ENCODE data around the gene KIF2A.

Gene KIF2A

DNA sequence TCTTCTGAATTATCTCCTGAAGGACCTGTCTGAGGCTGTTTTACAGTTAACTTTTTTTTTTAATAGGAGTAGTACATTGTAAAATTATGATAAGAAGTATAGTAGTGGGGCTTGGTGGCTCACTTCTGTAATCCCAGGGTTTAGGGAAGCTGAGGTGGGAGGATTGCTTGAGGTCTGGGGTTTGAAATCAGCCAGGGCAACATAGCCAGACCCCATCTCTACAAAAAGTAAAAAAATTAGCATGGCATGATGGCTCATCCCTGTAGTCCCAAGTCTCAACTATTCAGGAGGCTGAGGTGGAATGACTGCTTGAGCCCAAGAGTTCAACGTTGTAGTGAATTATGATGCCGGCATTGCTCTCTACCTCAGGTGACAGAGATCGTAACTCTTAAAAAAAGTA, 113.6 kb downstream of the KIF2A start:
- ATAC-seq = no peak
- Mint-ChIP-seq H3K9me3 (no peaks in the 10 kb centered on the region), H3K27ac (no peak overlapping the region), H3K36me3 (peaks cover 20% of the 10 kb centered on the region), H3K4me1 (peaks cover 20% of the 10 kb centered on the region), H3K4me3 (no peak overlapping the region)
- no peak for DNase-seq (ENCODE audit: low spot score in 2 of 2)

DNA sequence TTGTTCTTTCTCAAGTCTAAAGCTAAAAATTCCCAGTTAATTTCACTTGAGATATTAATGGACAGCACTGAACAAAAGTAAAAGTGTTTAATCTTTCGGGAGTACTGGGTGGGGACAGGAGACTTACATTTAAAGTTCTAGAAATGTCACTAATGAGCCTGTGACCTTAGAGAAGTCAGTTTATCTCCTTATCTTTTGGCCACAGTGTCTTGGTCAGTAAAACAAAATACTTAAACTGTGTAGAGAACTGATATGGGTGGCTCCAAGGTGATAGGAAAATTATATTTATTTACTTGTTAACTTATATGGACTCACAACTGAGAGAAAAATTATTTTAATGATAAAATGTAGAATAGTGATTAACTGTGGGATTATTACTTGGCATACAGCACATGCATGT, 115.4 kb downstream of the KIF2A start:
- peaks cover 13% of the 10 kb centered on the region for H3K36me3 Mint-ChIP-seq
- H3K4me1 Mint-ChIP-seq = peaks cover 26% of the 10 kb centered on the region
- ATAC-seq (no peak), DNase-seq (ENCODE audit: low spot score in 2 of 2) (no peak)
- H3K27ac Mint-ChIP-seq = no peak overlapping the region
- no peaks in the 10 kb centered on the region for H3K9me3 Mint-ChIP-seq
- H3K4me3 Mint-ChIP-seq = no peak overlapping the region

DNA sequence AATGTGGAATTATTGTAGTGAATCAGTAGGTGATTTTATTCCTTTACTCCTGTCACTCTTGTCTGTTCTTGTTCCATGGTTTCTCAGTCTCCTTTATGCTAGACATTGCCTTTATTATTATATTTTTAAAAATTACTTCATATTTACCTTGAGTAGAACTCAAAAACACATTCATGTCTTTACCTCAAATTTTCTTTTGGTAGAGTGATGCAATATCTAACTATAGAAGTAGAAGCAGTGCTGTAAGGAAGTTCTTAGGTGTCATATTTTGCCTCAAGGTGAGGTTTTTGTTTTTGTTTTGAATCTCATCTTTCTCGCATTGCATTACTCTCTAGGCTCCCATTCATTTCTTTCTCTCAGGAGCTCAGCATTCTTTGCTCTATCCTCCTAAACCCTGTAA, 118.8 kb downstream of the KIF2A start:
- ATAC-seq (no peak), DNase-seq (ENCODE audit: low spot score in 2 of 2) (no peak)
- H3K27ac Mint-ChIP-seq = no peak overlapping the region
- H3K36me3 Mint-ChIP-seq = no peaks in the 10 kb centered on the region
- no peaks in the 10 kb centered on the region for H3K9me3 Mint-ChIP-seq
- H3K4me1 Mint-ChIP-seq = peaks cover 13% of the 10 kb centered on the region
- H3K4me3 Mint-ChIP-seq = no peak overlapping the region

DNA sequence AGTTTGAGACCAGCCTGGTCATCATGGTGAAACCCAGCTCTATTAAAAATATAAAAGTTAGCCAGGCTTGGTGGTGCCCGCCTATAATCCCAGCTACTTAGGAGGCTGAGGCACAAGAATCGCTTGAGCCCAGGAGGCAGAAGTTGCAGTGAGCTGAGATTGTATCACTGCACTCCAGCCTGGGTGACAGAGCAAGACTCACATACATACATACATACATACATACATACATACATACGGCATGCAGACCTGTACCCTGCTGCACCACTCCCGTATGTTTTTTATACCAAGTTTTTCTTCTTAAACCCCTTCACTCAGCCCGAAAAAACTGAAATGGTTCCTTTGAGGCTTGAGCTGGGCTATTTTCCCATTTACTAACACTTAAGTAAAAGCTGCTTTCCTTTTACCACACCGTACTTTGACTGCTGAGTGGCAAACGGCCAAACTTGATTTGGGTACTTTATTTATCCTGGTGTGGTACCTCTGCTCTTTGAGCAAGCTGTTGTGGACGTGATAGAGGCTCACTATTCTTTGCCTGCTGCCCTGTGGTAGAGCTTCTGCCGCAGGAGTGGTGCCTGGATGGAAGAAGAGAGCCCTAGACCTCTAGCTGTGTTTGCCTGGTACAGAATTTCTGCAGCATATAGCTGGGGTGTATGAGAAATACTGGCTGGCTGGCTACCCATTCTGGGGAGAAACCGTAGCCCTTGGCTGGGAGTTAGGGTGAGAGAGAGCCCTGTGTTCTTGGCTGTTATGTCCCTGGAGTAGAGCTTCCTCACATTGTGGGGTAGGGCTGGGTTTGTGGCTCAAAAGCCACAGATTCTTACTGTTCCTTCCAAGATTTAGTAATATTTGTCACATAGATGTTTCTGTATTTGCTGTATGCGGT, 126.0 kb downstream of the KIF2A start:
- H3K9me3 Mint-ChIP-seq = no peaks in the 10 kb centered on the region
- DNase-seq (ENCODE audit: low spot score in 2 of 2) (no peak), ATAC-seq (peak; percentile 40)
- H3K27ac Mint-ChIP-seq = no peak overlapping the region
- H3K4me1 Mint-ChIP-seq = peaks cover 19% of the 10 kb centered on the region
- no peaks in the 10 kb centered on the region for H3K36me3 Mint-ChIP-seq
- H3K4me3 Mint-ChIP-seq = no peak overlapping the region

DNA sequence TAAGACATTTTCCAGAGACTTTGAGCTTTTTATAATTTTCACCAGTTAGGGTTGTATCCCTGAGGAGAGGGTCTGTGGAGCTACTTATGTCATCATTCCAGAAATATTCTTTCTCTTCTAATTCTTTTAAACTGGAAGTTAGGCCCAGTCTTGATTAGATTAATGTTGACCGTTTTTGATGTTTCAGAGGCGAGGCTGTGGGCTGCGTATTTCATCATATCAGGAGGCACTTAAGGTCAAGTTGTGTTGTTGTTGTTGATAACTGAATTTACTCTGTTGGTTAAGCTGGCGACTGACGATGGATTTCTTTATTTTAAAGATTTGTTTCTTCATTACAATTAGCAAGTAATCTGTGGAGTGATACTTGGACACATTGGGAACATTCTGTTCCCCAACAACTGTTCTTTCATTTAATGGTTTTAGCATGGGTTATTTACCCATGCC, 126.6 kb downstream of the KIF2A start:
- Mint-ChIP-seq H3K9me3 (no peaks in the 10 kb centered on the region), H3K4me3 (no peak overlapping the region), H3K27ac (no peak overlapping the region), H3K4me1 (peaks cover 19% of the 10 kb centered on the region), H3K36me3 (no peaks in the 10 kb centered on the region)
- ATAC-seq (no peak), DNase-seq (ENCODE audit: low spot score in 2 of 2) (no peak)
